Skeletal muscle satellite cell (primary cell): ENCODE measurements around the gene ARHGAP15.

Experiments used
- H3K27me3 ChIP-seq: 2 replicates; pipeline ENCODE4 v1.7.0; 2013; ENCODE audit warnings: low read length; ENCODE audit not compliant: control insufficient read depth, insufficient read depth
- H3K36me3 ChIP-seq: 2 replicates; pipeline ENCODE4 v1.7.0; 2013; ENCODE audit warnings: mild to moderate bottlenecking, control low read depth, low read length; ENCODE audit not compliant: insufficient read depth
- H3K4me1 ChIP-seq: 2 replicates; pipeline ENCODE4 v1.7.0; 2013; ENCODE audit warnings: low read length; ENCODE audit not compliant: control insufficient read depth, insufficient read depth
- H3K4me2 ChIP-seq: 2 replicates; pipeline ENCODE4 v1.7.0; 2013; ENCODE audit warnings: mild to moderate bottlenecking, low read length
- H3K4me3 ChIP-seq: 2 replicates; pipeline ENCODE4 v1.7.0; 2013; ENCODE audit warnings: low read length
- H3K9ac ChIP-seq: 2 replicates; pipeline ENCODE4 v1.7.0; 2013; ENCODE audit warnings: mild to moderate bottlenecking, low read depth, low read length, moderate library complexity
- H3K9me3 ChIP-seq: replicated peaks from 2 replicates; pipeline ENCODE4 v1.7.0; 2013; ENCODE audit warnings: mild to moderate bottlenecking, control low read depth, low read length

ARHGAP15 gene

GRCh38 chr2:143705108-143705707 lies 576.0 kb downstream of the ARHGAP15 start:
- H3K4me2 ChIP-seq: no peak overlapping the region
- no peaks in the 10 kb centered on the region for H3K9me3 ChIP-seq
- H3K4me1 ChIP-seq: no peaks in the 10 kb centered on the region
- no peaks in the 10 kb centered on the region for H3K27me3 ChIP-seq
- no peaks in the 10 kb centered on the region for H3K36me3 ChIP-seq
- no peak overlapping the region for H3K4me3 ChIP-seq
- H3K9ac ChIP-seq: no peak overlapping the region

GRCh38 chr2:143706354-143706753 lies 577.1 kb downstream of the ARHGAP15 start:
- H3K4me1 ChIP-seq: no peaks in the 10 kb centered on the region
- no peak overlapping the region for H3K4me2 ChIP-seq
- H3K27me3 ChIP-seq: no peaks in the 10 kb centered on the region
- no peak overlapping the region for H3K4me3 ChIP-seq
- H3K9me3 ChIP-seq: peaks cover 4% of the 10 kb centered on the region
- H3K36me3 ChIP-seq: no peaks in the 10 kb centered on the region
- H3K9ac ChIP-seq: no peak overlapping the region

GRCh38 chr2:143708682-143709081 lies 579.5 kb downstream of the ARHGAP15 start:
- no peak overlapping the region for H3K9ac ChIP-seq
- no peaks in the 10 kb centered on the region for H3K4me1 ChIP-seq
- H3K36me3 ChIP-seq: no peaks in the 10 kb centered on the region

GRCh38 chr2:143710196-143710595 lies 581.0 kb downstream of the ARHGAP15 start:
- H3K4me1 ChIP-seq: no peaks in the 10 kb centered on the region
- H3K9me3 ChIP-seq: peaks cover 8% of the 10 kb centered on the region
- H3K4me3 ChIP-seq: no peak overlapping the region
- H3K36me3 ChIP-seq: no peaks in the 10 kb centered on the region
- no peak overlapping the region for H3K9ac ChIP-seq
- no peaks in the 10 kb centered on the region for H3K27me3 ChIP-seq
- H3K4me2 ChIP-seq: no peak overlapping the region

More at GRCh38 chr2:143708682-143709081, 579.5 kb downstream of the ARHGAP15 start:
- peaks cover 8% of the 10 kb centered on the region for H3K9me3 ChIP-seq
- no peaks in the 10 kb centered on the region for H3K27me3 ChIP-seq
- no peak overlapping the region for H3K4me2 ChIP-seq
- H3K4me3 ChIP-seq: no peak overlapping the region

GRCh38 chr2:143710879-143711278 lies 581.7 kb downstream of the ARHGAP15 start:
- Histone ChIP-seq H3K27me3 (no peaks in the 10 kb centered on the region), H3K36me3 (no peaks in the 10 kb centered on the region), H3K4me3 (no peak overlapping the region), H3K4me2 (no peak overlapping the region), H3K9ac (no peak overlapping the region), H3K4me1 (no peaks in the 10 kb centered on the region), H3K9me3 (peaks cover 8% of the 10 kb centered on the region)

GRCh38 chr2:143716522-143716921 lies 587.3 kb downstream of the ARHGAP15 start:
- Histone ChIP-seq H3K4me1 (peaks cover 14% of the 10 kb centered on the region), H3K4me2 (no peak overlapping the region), H3K9ac (no peak overlapping the region), H3K4me3 (no peak overlapping the region), H3K9me3 (peaks cover 2% of the 10 kb centered on the region), H3K27me3 (no peaks in the 10 kb centered on the region), H3K36me3 (no peaks in the 10 kb centered on the region)

GRCh38 chr2:143717053-143717452 lies 587.8 kb downstream of the ARHGAP15 start:
- no peaks in the 10 kb centered on the region for H3K36me3 ChIP-seq
- H3K4me3 ChIP-seq: peak overlapping the region; percentile 19
- peak overlapping the region; percentile 74 for H3K4me2 ChIP-seq
- H3K4me1 ChIP-seq: peaks cover 14% of the 10 kb centered on the region
- no peaks in the 10 kb centered on the region for H3K9me3 ChIP-seq
- H3K27me3 ChIP-seq: no peaks in the 10 kb centered on the region
- H3K9ac ChIP-seq: peak overlapping the region; percentile 17

- Histone ChIP-seq H3K4me1 (peaks cover 14% of the 10 kb centered on the region), H3K4me2 (peak overlapping the region; percentile 74), H3K36me3 (no peaks in the 10 kb centered on the region), H3K27me3 (no peaks in the 10 kb centered on the region), H3K9me3 (no peaks in the 10 kb centered on the region), H3K4me3 (peak overlapping the region; percentile 19), H3K9ac (peak overlapping the region; percentile 17)
Observed at GRCh38 chr2:143717536-143718168, 588.4 kb downstream of the ARHGAP15 start.

- Histone ChIP-seq H3K9me3 (no peaks in the 10 kb centered on the region), H3K4me2 (no peak overlapping the region), H3K27me3 (no peaks in the 10 kb centered on the region), H3K4me3 (no peak overlapping the region), H3K36me3 (no peaks in the 10 kb centered on the region), H3K4me1 (peaks cover 14% of the 10 kb centered on the region), H3K9ac (no peak overlapping the region)
Observed at GRCh38 chr2:143718745-143719144, 589.5 kb downstream of the ARHGAP15 start.

- Histone ChIP-seq H3K4me3 (no peak overlapping the region), H3K9me3 (no peaks in the 10 kb centered on the region), H3K4me1 (peaks cover 14% of the 10 kb centered on the region), H3K27me3 (no peaks in the 10 kb centered on the region), H3K36me3 (no peaks in the 10 kb centered on the region), H3K4me2 (no peak overlapping the region), H3K9ac (no peak overlapping the region)
Observed at GRCh38 chr2:143719406-143719805, 590.2 kb downstream of the ARHGAP15 start.

GRCh38 chr2:143720095-143720664 lies 591.0 kb downstream of the ARHGAP15 start:
- Histone ChIP-seq H3K9me3 (no peaks in the 10 kb centered on the region), H3K4me3 (no peak overlapping the region), H3K27me3 (no peaks in the 10 kb centered on the region), H3K36me3 (no peaks in the 10 kb centered on the region), H3K9ac (no peak overlapping the region), H3K4me1 (peaks cover 14% of the 10 kb centered on the region), H3K4me2 (no peak overlapping the region)

- Histone ChIP-seq H3K4me2 (no peak overlapping the region), H3K36me3 (no peaks in the 10 kb centered on the region), H3K4me3 (no peak overlapping the region), H3K9me3 (no peaks in the 10 kb centered on the region), H3K4me1 (no peaks in the 10 kb centered on the region), H3K27me3 (no peaks in the 10 kb centered on the region), H3K9ac (no peak overlapping the region)
Observed at GRCh38 chr2:143725400-143725799, 596.2 kb downstream of the ARHGAP15 start.
